Measurements from ENCODE around the gene RANGAP1.

The RANGAP1 gene

GRCh38 chr22:41320416-41321240 is 34.6 kb upstream of the RANGAP1 start:
- H3K4me3 ChIP-seq (ENCODE audit: low read depth, low read length), result no peak overlapping the region
- no peak for TF ChIP-seq CTCF (IDR thresholded peaks at IDR 0.05)
- no peak overlapping the region for H2AFZ ChIP-seq
- H3K4me1 ChIP-seq, result no peaks in the 10 kb centered on the region
- no peak overlapping the region for H3K27ac ChIP-seq
- no peak overlapping the region for H3K9ac ChIP-seq
- no peaks in the 10 kb centered on the region for H3K27me3 ChIP-seq (ENCODE audit: control insufficient read depth, insufficient read depth, low read length)
- no peak overlapping the region for H3K4me2 ChIP-seq (ENCODE audit: low read length)
- H3K79me2 ChIP-seq, result peaks cover 12% of the 10 kb centered on the region
- H3K36me3 ChIP-seq (ENCODE audit: control insufficient read depth, insufficient read depth, low read length), result no peaks in the 10 kb centered on the region
- no peaks in the 10 kb centered on the region for H3K9me3 ChIP-seq (ENCODE audit: control insufficient read depth, low read length)

GRCh38 chr22:41315586-41315985 is 29.6 kb upstream of the RANGAP1 start:
- H3K79me2 ChIP-seq, result peaks cover 17% of the 10 kb centered on the region
- H3K4me1 ChIP-seq, result no peaks in the 10 kb centered on the region
- H3K4me3 ChIP-seq (ENCODE audit: low read depth, low read length), result no peak overlapping the region
- no peaks in the 10 kb centered on the region for H3K36me3 ChIP-seq (ENCODE audit: control insufficient read depth, insufficient read depth, low read length)
- H3K27me3 ChIP-seq (ENCODE audit: control insufficient read depth, insufficient read depth, low read length), result no peaks in the 10 kb centered on the region
- H3K4me2 ChIP-seq (ENCODE audit: low read length), result no peak overlapping the region
- no peak overlapping the region for H2AFZ ChIP-seq
- H3K27ac ChIP-seq, result no peak overlapping the region
- TF ChIP-seq CTCF (IDR thresholded peaks at IDR 0.05), result no peak
- no peaks in the 10 kb centered on the region for H3K9me3 ChIP-seq (ENCODE audit: control insufficient read depth, low read length)
- H3K9ac ChIP-seq, result no peak overlapping the region

GRCh38 chr22:41314821-41315220 is 28.8 kb upstream of the RANGAP1 start:
- Histone ChIP-seq H3K9me3 (ENCODE audit: control insufficient read depth, low read length) (no peaks in the 10 kb centered on the region), H3K9ac (no peak overlapping the region), H3K4me3 (ENCODE audit: low read depth, low read length) (no peak overlapping the region), H3K79me2 (peaks cover 19% of the 10 kb centered on the region), H3K27me3 (ENCODE audit: control insufficient read depth, insufficient read depth, low read length) (no peaks in the 10 kb centered on the region), H3K27ac (no peak overlapping the region), H3K4me1 (no peaks in the 10 kb centered on the region), H2AFZ (no peak overlapping the region), H3K4me2 (ENCODE audit: low read length) (no peak overlapping the region), H3K36me3 (ENCODE audit: control insufficient read depth, insufficient read depth, low read length) (no peaks in the 10 kb centered on the region)
- TF ChIP-seq CTCF (IDR thresholded peaks at IDR 0.05), result no peak

DNA sequence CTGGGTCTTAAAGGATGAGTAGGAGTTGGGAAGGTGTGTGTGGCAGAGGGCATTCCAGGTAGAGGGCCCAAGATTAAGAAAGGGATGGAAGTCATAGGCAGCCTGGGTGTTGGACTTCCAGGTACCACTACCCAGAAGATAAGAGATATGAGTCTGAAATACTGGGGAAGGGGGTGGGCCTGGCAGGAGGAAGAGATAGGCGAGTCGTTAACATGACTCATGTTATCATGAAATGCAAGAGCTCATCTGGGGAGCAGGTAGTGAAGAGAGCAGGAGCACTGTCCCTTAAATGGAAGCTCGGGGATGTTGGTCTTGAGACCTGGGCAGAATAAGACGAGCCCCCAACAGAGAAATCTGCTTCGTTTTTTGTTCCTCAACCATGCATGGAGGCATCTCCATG is 25.5 kb upstream of the RANGAP1 start:
- no peaks in the 10 kb centered on the region for H3K9me3 ChIP-seq (ENCODE audit: control insufficient read depth, low read length)
- no peaks in the 10 kb centered on the region for H3K36me3 ChIP-seq (ENCODE audit: control insufficient read depth, insufficient read depth, low read length)
- no peak for TF ChIP-seq CTCF (IDR thresholded peaks at IDR 0.05)
- H3K4me1 ChIP-seq, result peaks cover 5% of the 10 kb centered on the region
- no peak overlapping the region for H3K4me3 ChIP-seq (ENCODE audit: low read depth, low read length)
- no peaks in the 10 kb centered on the region for H3K27me3 ChIP-seq (ENCODE audit: control insufficient read depth, insufficient read depth, low read length)
- H3K27ac ChIP-seq, result no peak overlapping the region
- H2AFZ ChIP-seq, result no peak overlapping the region
- peaks cover 12% of the 10 kb centered on the region for H3K79me2 ChIP-seq
- H3K4me2 ChIP-seq (ENCODE audit: low read length), result no peak overlapping the region
- H3K9ac ChIP-seq, result no peak overlapping the region

GRCh38 chr22:41310336-41310735 is 24.3 kb upstream of the RANGAP1 start:
- H3K79me2 ChIP-seq, result peaks cover 10% of the 10 kb centered on the region
- H3K9ac ChIP-seq, result no peak overlapping the region
- no peak overlapping the region for H3K4me2 ChIP-seq (ENCODE audit: low read length)
- no peak overlapping the region for H3K27ac ChIP-seq
- peaks cover 5% of the 10 kb centered on the region for H3K4me1 ChIP-seq
- TF ChIP-seq CTCF (IDR thresholded peaks at IDR 0.05), result no peak
- no peaks in the 10 kb centered on the region for H3K9me3 ChIP-seq (ENCODE audit: control insufficient read depth, low read length)
- H3K4me3 ChIP-seq (ENCODE audit: low read depth, low read length), result no peak overlapping the region
- no peaks in the 10 kb centered on the region for H3K36me3 ChIP-seq (ENCODE audit: control insufficient read depth, insufficient read depth, low read length)
- H3K27me3 ChIP-seq (ENCODE audit: control insufficient read depth, insufficient read depth, low read length), result no peaks in the 10 kb centered on the region
- no peak overlapping the region for H2AFZ ChIP-seq
